ENCODE data around the gene RMND1. TPM values are rescaled to one million over a fixed set of nuclear protein-coding genes. Genes with fewer than 3 reads are reported as not detected.

Gene RMND1
- total RNA-seq, 1 experiment from 2014 or later, result 23.3 TPM

GRCh38 chr6:151365233-151365632, 86.7 kb downstream of the RMND1 start (continued):
- TF ChIP-seq, protein P1, sequence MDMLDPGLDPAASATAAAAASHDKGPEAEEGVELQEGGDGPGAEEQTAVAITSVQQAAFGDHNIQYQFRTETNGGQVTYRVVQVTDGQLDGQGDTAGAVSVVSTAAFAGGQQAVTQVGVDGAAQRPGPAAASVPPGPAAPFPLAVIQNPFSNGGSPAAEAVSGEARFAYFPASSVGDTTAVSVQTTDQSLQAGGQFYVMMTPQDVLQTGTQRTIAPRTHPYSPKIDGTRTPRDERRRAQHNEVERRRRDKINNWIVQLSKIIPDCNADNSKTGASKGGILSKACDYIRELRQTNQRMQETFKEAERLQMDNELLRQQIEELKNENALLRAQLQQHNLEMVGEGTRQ (CRISPR knock-in tag; IDR thresholded peaks at IDR 0.05), result no peak
- TF ChIP-seq KAT7 (CRISPR knock-in tag; IDR thresholded peaks at IDR 0.05; ENCODE audit: borderline replicate concordance), result no peak
- no peak for TF ChIP-seq RELA (CRISPR knock-in tag; IDR thresholded peaks at IDR 0.05; ENCODE audit: borderline replicate concordance)
- no peak for TF ChIP-seq ZNF138 (CRISPR knock-in tag; conservative IDR thresholded peaks at IDR 0.05)
- TF ChIP-seq ZNF416 (CRISPR knock-in tag; IDR thresholded peaks at IDR 0.05), result no peak

GRCh38 chr6:151359486-151359885, 92.4 kb downstream of the RMND1 start:
- no peak for TF ChIP-seq ZNF138 (CRISPR knock-in tag; conservative IDR thresholded peaks at IDR 0.05)
- TF ChIP-seq, protein P2, sequence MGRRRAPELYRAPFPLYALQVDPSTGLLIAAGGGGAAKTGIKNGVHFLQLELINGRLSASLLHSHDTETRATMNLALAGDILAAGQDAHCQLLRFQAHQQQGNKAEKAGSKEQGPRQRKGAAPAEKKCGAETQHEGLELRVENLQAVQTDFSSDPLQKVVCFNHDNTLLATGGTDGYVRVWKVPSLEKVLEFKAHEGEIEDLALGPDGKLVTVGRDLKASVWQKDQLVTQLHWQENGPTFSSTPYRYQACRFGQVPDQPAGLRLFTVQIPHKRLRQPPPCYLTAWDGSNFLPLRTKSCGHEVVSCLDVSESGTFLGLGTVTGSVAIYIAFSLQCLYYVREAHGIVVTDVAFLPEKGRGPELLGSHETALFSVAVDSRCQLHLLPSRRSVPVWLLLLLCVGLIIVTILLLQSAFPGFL (CRISPR knock-in tag; IDR thresholded peaks at IDR 0.05; ENCODE audit: borderline replicate concordance), result no peak
- peaks cover 5% of the 10 kb centered on the region for H3K4me1 Mint-ChIP-seq
- H3K36me3 Mint-ChIP-seq, result peaks cover 10% of the 10 kb centered on the region; the same call in 1 of the 2 replicates
- no peaks in the 10 kb centered on the region for H3K27me3 Mint-ChIP-seq (ENCODE audit: low read depth)
- no peak for DNase-seq (ENCODE audit: low spot score)
- no peak overlapping the region for H3K4me3 Mint-ChIP-seq
- no peak for ATAC-seq
- H3K27ac Mint-ChIP-seq, result no peak overlapping the region
- ChIA-PET POLR2A (no interaction called here), CTCF (no interaction called here)
- H3K9me3 Mint-ChIP-seq, result no peaks in the 10 kb centered on the region

DNA sequence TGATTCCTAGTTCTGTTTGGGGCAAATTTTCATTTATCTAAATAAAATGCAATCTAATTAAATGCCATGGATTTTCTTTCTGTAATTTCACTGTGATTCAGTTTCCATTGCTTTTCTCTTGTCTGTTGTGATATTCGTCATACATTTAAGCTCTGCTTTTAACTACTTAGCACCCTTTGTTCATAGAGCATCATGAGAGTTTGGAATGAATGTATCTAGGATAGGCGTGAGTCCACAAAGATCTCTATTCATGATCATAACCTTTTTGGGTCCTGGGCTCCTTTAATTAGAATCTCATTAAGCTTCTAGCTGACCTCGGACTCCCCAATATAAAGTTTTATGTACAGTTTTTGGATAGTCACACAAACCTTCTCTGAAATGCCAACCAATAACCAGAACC, 93.5 kb downstream of the RMND1 start:
- POLR2A ChIA-PET, result no interaction called here
- Mint-ChIP-seq H3K27ac (no peak overlapping the region), H3K36me3 (peaks cover 7% of the 10 kb centered on the region; the same call in 1 of the 2 replicates), H3K4me1 (peaks cover 5% of the 10 kb centered on the region), H3K9me3 (no peaks in the 10 kb centered on the region), H3K27me3 (ENCODE audit: low read depth) (no peaks in the 10 kb centered on the region), H3K4me3 (no peak overlapping the region)
- no peak for DNase-seq (ENCODE audit: low spot score)
- no peak for ATAC-seq
- CTCF ChIA-PET, result interaction anchor here (0.8 kb wide), 1 partner anchor 34 kb away, joined by 3 read pairs; no protein-coding TSS in a partner anchor
- TF ChIP-seq JAZF1 (CRISPR knock-in tag; IDR thresholded peaks at IDR 0.05), result no peak
- TF ChIP-seq, protein P3, sequence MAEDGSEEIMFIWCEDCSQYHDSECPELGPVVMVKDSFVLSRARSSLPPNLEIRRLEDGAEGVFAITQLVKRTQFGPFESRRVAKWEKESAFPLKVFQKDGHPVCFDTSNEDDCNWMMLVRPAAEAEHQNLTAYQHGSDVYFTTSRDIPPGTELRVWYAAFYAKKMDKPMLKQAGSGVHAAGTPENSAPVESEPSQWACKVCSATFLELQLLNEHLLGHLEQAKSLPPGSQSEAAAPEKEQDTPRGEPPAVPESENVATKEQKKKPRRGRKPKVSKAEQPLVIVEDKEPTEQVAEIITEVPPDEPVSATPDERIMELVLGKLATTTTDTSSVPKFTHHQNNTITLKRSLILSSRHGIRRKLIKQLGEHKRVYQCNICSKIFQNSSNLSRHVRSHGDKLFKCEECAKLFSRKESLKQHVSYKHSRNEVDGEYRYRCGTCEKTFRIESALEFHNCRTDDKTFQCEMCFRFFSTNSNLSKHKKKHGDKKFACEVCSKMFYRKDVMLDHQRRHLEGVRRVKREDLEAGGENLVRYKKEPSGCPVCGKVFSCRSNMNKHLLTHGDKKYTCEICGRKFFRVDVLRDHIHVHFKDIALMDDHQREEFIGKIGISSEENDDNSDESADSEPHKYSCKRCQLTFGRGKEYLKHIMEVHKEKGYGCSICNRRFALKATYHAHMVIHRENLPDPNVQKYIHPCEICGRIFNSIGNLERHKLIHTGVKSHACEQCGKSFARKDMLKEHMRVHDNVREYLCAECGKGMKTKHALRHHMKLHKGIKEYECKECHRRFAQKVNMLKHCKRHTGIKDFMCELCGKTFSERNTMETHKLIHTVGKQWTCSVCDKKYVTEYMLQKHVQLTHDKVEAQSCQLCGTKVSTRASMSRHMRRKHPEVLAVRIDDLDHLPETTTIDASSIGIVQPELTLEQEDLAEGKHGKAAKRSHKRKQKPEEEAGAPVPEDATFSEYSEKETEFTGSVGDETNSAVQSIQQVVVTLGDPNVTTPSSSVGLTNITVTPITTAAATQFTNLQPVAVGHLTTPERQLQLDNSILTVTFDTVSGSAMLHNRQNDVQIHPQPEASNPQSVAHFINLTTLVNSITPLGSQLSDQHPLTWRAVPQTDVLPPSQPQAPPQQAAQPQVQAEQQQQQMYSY (CRISPR knock-in tag; IDR thresholded peaks at IDR 0.05), result no peak
- no peak for TF ChIP-seq NR3C1 (CRISPR knock-in tag; conservative IDR thresholded peaks at IDR 0.05; ENCODE audit: low read depth)
- no peak for TF ChIP-seq FOXK1 (CRISPR knock-in tag; IDR thresholded peaks at IDR 0.05)
- TF ChIP-seq RORB (CRISPR knock-in tag; IDR thresholded peaks at IDR 0.05), result no peak
- TF ChIP-seq NFE2L1 (CRISPR knock-in tag; IDR thresholded peaks at IDR 0.05), result no peak
- TF ChIP-seq STAT6 (CRISPR knock-in tag; conservative IDR thresholded peaks at IDR 0.05; ENCODE audit: low read depth), result no peak
- TF ChIP-seq, protein P4, sequence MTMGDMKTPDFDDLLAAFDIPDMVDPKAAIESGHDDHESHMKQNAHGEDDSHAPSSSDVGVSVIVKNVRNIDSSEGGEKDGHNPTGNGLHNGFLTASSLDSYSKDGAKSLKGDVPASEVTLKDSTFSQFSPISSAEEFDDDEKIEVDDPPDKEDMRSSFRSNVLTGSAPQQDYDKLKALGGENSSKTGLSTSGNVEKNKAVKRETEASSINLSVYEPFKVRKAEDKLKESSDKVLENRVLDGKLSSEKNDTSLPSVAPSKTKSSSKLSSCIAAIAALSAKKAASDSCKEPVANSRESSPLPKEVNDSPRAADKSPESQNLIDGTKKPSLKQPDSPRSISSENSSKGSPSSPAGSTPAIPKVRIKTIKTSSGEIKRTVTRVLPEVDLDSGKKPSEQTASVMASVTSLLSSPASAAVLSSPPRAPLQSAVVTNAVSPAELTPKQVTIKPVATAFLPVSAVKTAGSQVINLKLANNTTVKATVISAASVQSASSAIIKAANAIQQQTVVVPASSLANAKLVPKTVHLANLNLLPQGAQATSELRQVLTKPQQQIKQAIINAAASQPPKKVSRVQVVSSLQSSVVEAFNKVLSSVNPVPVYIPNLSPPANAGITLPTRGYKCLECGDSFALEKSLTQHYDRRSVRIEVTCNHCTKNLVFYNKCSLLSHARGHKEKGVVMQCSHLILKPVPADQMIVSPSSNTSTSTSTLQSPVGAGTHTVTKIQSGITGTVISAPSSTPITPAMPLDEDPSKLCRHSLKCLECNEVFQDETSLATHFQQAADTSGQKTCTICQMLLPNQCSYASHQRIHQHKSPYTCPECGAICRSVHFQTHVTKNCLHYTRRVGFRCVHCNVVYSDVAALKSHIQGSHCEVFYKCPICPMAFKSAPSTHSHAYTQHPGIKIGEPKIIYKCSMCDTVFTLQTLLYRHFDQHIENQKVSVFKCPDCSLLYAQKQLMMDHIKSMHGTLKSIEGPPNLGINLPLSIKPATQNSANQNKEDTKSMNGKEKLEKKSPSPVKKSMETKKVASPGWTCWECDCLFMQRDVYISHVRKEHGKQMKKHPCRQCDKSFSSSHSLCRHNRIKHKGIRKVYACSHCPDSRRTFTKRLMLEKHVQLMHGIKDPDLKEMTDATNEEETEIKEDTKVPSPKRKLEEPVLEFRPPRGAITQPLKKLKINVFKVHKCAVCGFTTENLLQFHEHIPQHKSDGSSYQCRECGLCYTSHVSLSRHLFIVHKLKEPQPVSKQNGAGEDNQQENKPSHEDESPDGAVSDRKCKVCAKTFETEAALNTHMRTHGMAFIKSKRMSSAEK (CRISPR knock-in tag; IDR thresholded peaks at IDR 0.05; ENCODE audit: borderline replicate concordance), result no peak
- TF ChIP-seq AR (CRISPR knock-in tag; IDR thresholded peaks at IDR 0.05), result no peak
- TF ChIP-seq, protein P5, sequence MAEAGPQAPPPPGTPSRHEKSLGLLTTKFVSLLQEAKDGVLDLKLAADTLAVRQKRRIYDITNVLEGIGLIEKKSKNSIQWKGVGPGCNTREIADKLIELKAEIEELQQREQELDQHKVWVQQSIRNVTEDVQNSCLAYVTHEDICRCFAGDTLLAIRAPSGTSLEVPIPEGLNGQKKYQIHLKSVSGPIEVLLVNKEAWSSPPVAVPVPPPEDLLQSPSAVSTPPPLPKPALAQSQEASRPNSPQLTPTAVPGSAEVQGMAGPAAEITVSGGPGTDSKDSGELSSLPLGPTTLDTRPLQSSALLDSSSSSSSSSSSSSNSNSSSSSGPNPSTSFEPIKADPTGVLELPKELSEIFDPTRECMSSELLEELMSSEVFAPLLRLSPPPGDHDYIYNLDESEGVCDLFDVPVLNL (CRISPR knock-in tag; IDR thresholded peaks at IDR 0.05; ENCODE audit: borderline replicate concordance, low read depth), result no peak

All from WTC11 (cell line).